ENCODE results near the gene KRTAP10-9.
"Not testable (repeated sequence)": the region's sequence is repeated elsewhere in the genome, so short reads cannot be mapped to it uniquely, and the experiment has no call there.

Gene KRTAP10-9

DNA sequence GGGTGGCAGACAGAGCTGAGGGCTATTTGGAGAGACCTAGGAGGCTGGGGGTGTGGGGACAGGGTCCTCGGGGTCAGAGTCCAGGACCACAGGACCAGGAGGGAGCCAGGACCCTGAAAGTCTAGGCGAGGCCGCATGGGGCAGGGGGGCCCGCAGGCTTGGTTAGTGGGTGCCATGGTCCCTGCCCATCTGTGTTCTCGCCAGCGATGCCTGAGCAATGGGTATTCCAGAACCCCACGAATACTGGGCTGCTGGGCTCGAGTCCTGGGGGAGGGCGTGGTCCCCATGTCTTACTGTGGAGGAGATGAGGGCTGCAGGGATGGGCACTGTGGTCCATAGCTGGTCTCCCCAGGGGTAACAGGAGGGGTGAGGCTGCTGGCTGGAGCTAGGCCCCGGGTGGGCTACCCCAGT lies 36.6 kb upstream of the KRTAP10-9 start:
- no peak overlapping the region for H3K23ac ChIP-seq (ENCODE audit: low read length in 2 of 2)
- H2AFZ ChIP-seq (ENCODE audit: low read depth, low read length): no peak overlapping the region
- no peak overlapping the region for H3K14ac ChIP-seq (ENCODE audit: low read length in 2 of 2)
- H4K91ac ChIP-seq (ENCODE audit: low read length): no peak overlapping the region
- no peak overlapping the region for H2BK15ac ChIP-seq (ENCODE audit: low read depth, poor library complexity, severe bottlenecking)
- H2BK5ac ChIP-seq (ENCODE audit: low read depth, low read length, poor library complexity, severe bottlenecking): no peak overlapping the region
- H3K27ac ChIP-seq (ENCODE audit: low read length, poor library complexity, severe bottlenecking): no peak overlapping the region
- H2BK120ac ChIP-seq (ENCODE audit: low read depth, low read length): no peak overlapping the region
- 84% methylated on average over 8 of the region's 10 CpGs for WGBS
- no peak overlapping the region for H3K4me2 ChIP-seq (ENCODE audit: low read length, poor library complexity, severe bottlenecking)
- H3K79me1 ChIP-seq (replicated peaks; ENCODE audit: low read length, poor library complexity, severe bottlenecking): no peaks in the 10 kb centered on the region
- no peak overlapping the region for H3K4me3 ChIP-seq (ENCODE audit: insufficient read depth in 1 of 2, low read depth in 1 of 2, low read length in 2 of 2)
- H3K18ac ChIP-seq (ENCODE audit: low read depth in 1 of 2, low read length in 2 of 2): no peak overlapping the region
- no peak overlapping the region for H3K4ac ChIP-seq (ENCODE audit: low read depth in 1 of 2, low read length in 2 of 2)
- no peaks in the 10 kb centered on the region for H3K36me3 ChIP-seq (ENCODE audit: control insufficient read depth in 1 of 2, insufficient read depth in 2 of 2, low read depth in 1 of 2, low read length in 2 of 2)
- no peak for DNase-seq
- H2AK5ac ChIP-seq (ENCODE audit: low read length, severe bottlenecking): no peak overlapping the region
- peaks cover 34 to 39% of the 10 kb centered on the region in 2 experiments for H3K27me3 ChIP-seq (ENCODE audit: control insufficient read depth in 1 of 2, insufficient read depth in 1 of 2, low read length in 2 of 2)
- no peaks in the 10 kb centered on the region for H3K4me1 ChIP-seq (ENCODE audit: control insufficient read depth, insufficient read depth, low read depth, low read length)
- no peak overlapping the region for H3K9ac ChIP-seq (ENCODE audit: low read length)
- no peak overlapping the region for H4K8ac ChIP-seq (ENCODE audit: low read length)
- no peak overlapping the region for H2BK12ac ChIP-seq (ENCODE audit: low read length in 2 of 2)
- H3K9me3 ChIP-seq (ENCODE audit: control insufficient read depth, low read length): peaks cover 2% of the 10 kb centered on the region

DNA sequence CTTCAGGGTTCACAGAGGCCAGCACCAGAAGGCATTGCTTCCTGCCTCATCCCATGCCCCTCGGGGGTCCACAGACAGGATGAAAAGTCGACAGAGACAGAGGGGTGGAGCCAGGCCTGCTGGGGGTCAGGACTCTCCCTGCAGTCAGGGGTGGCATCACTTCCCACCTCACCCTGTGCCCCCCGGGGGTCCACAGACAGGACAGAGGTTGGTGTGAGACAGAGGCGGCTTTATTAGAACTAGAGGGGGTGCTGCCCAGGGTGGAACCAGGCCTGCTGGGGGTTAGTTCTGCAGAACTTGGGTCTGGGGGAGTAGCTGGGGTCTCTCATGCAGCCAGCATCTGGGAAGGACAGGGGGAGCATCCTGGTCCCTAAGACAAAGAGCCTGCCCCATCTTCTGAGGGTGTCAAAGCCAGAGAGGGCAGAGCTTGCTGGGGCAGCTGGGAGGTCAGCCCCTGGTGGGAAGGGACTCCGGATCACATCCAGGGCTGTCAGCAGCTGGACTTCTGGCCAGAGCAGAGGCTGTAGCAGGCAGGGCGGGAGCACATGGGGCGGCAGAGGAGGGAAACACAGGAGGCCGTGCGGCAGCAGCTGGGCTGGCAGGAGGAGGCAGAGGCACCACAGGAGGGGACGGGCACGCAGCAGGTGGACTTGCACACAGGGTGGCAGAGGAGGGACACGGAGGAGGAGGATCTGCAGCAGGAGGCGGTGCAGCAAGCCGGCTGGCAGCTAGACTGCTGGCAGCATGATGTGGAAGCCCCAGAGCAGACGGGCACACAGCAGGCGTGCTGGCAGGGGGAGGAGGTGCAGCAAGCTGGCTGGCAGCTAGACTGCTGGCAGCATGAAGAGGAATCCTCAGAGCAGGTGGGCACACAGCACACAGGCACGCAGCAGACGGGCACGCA lies 35.7 kb upstream of the KRTAP10-9 start:
- not testable (repeated sequence) for H3K27ac ChIP-seq (ENCODE audit: low read length, poor library complexity, severe bottlenecking); H3K23ac ChIP-seq (ENCODE audit: low read length in 2 of 2); H3K4me3 ChIP-seq (ENCODE audit: insufficient read depth in 1 of 2, low read depth in 1 of 2, low read length in 2 of 2); H4K8ac ChIP-seq (ENCODE audit: low read length); H3K14ac ChIP-seq (ENCODE audit: low read length in 2 of 2); H2BK12ac ChIP-seq (ENCODE audit: low read length in 2 of 2); H2BK5ac ChIP-seq (ENCODE audit: low read depth, low read length, poor library complexity, severe bottlenecking); H2AK5ac ChIP-seq (ENCODE audit: low read length, severe bottlenecking); H3K79me1 ChIP-seq (replicated peaks; ENCODE audit: low read length, poor library complexity, severe bottlenecking); H3K4ac ChIP-seq (ENCODE audit: low read depth in 1 of 2, low read length in 2 of 2); H3K4me2 ChIP-seq (ENCODE audit: low read length, poor library complexity, severe bottlenecking); H3K9me3 ChIP-seq (ENCODE audit: control insufficient read depth, low read length); H3K18ac ChIP-seq (ENCODE audit: low read depth in 1 of 2, low read length in 2 of 2); H2BK120ac ChIP-seq (ENCODE audit: low read depth, low read length); H3K36me3 ChIP-seq (ENCODE audit: control insufficient read depth in 1 of 2, insufficient read depth in 2 of 2, low read depth in 1 of 2, low read length in 2 of 2); H4K91ac ChIP-seq (ENCODE audit: low read length); H3K4me1 ChIP-seq (ENCODE audit: control insufficient read depth, insufficient read depth, low read depth, low read length); DNase-seq; H3K9ac ChIP-seq (ENCODE audit: low read length); H2AFZ ChIP-seq (ENCODE audit: low read depth, low read length)
- H2BK15ac ChIP-seq (ENCODE audit: low read depth, poor library complexity, severe bottlenecking): peak overlapping the region; percentile 26
- WGBS: 88% methylated on average over 17 of the region's 19 CpGs
- peaks cover 39 to 42% of the 10 kb centered on the region in 2 experiments for H3K27me3 ChIP-seq (ENCODE audit: control insufficient read depth in 1 of 2, insufficient read depth in 1 of 2, low read length in 2 of 2)

DNA sequence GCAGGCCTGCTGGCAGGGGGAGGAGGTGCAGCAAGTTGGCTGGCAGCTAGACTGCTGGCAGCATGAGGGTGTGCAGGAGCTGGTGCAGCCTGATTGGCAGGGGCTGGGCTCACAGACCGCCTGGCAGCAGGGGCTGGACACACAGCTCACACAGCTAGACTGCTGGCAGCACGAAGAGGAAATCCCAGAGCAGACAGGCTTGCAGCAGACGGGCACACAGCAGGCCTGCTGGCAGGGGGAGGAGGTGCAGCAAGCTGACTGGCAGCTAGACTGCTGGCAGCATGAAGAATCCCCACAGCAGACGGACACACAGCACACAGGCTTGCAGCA lies 35.1 kb upstream of the KRTAP10-9 start:
- not testable (repeated sequence) for H3K23ac ChIP-seq (ENCODE audit: low read length in 2 of 2); H3K79me1 ChIP-seq (replicated peaks; ENCODE audit: low read length, poor library complexity, severe bottlenecking); H3K4me2 ChIP-seq (ENCODE audit: low read length, poor library complexity, severe bottlenecking); H2AFZ ChIP-seq (ENCODE audit: low read depth, low read length); H3K4ac ChIP-seq (ENCODE audit: low read depth in 1 of 2, low read length in 2 of 2); H2BK5ac ChIP-seq (ENCODE audit: low read depth, low read length, poor library complexity, severe bottlenecking); H2AK5ac ChIP-seq (ENCODE audit: low read length, severe bottlenecking); H3K14ac ChIP-seq (ENCODE audit: low read length in 2 of 2); H2BK15ac ChIP-seq (ENCODE audit: low read depth, poor library complexity, severe bottlenecking); H3K9ac ChIP-seq (ENCODE audit: low read length); H3K36me3 ChIP-seq (ENCODE audit: control insufficient read depth in 1 of 2, insufficient read depth in 2 of 2, low read depth in 1 of 2, low read length in 2 of 2); H2BK12ac ChIP-seq (ENCODE audit: low read length in 2 of 2); H3K9me3 ChIP-seq (ENCODE audit: control insufficient read depth, low read length); DNase-seq; H3K4me3 ChIP-seq (ENCODE audit: insufficient read depth in 1 of 2, low read depth in 1 of 2, low read length in 2 of 2); H4K8ac ChIP-seq (ENCODE audit: low read length); H2BK120ac ChIP-seq (ENCODE audit: low read depth, low read length); H4K91ac ChIP-seq (ENCODE audit: low read length); H3K18ac ChIP-seq (ENCODE audit: low read depth in 1 of 2, low read length in 2 of 2); H3K27ac ChIP-seq (ENCODE audit: low read length, poor library complexity, severe bottlenecking); H3K4me1 ChIP-seq (ENCODE audit: control insufficient read depth, insufficient read depth, low read depth, low read length)
- WGBS: no CpG with 5 or more reads among the region's 4 CpGs
- H3K27me3 ChIP-seq (ENCODE audit: control insufficient read depth in 1 of 2, insufficient read depth in 1 of 2, low read length in 2 of 2): peaks cover 39 to 42% of the 10 kb centered on the region in 2 experiments

DNA sequence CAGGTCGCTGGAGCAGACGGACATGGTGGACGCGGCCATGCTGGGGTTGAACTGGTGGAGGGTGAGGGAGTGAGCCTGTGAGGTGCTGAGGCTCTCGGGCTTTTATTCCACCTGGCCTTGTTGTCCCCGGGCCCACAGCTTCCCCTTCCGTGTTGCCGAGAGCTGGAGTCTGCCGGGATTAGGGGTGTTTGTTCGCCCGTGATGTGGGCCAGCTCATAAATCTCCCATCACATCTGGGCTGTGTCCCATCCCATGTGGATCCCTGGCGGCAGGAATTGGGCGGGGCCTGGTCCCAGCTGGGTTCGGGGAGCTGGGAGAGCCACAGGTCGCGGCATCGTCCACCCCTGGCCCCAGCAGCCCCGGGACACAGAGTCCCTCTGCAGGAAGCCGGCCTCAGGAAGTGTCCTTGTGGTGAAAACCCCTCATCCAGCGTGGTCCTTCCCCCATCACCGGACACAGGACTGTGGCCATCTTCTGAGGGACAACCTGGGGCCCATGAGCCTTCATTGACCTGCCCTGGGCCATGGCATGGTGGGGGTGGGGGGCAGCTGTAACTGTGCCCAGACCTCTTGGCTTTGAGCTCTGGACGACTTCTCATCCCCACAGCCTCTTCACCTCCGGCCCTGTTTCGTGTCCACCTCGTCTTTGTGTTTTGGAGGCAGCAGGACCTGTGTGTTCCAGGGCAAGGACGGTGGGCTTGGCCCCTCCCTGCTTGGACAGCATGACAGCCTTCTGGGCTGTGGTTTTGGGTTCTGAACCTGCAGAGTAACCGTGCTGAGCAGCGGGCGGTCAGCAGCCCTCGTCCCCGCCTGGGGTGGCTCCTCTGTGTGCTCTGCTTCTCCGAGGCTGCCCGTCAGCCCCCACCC lies 34.2 kb upstream of the KRTAP10-9 start, which contains the start of gene KRTAP10-6:
Gene KRTAP10-6, minus strand, starts transcription at position 60 of the 866 bp plus-strand sequence. Its CDS starts 21 bp downstream, at position 39.
- Histone ChIP-seq H3K4ac (ENCODE audit: low read depth in 1 of 2, low read length in 2 of 2) (no peak within 1 kb of the TSS), H2AK5ac (ENCODE audit: low read length, severe bottlenecking) (no peak within 1 kb of the TSS), H3K4me1 (ENCODE audit: control insufficient read depth, insufficient read depth, low read depth, low read length) (no peaks in the 10 kb centered on the region), H3K9me3 (ENCODE audit: control insufficient read depth, low read length) (peaks cover 3% of the 10 kb centered on the region), H3K79me1 (replicated peaks; ENCODE audit: low read length, poor library complexity, severe bottlenecking) (no peaks in the 10 kb centered on the region), H2BK12ac (ENCODE audit: low read length in 2 of 2) (no peak within 1 kb of the TSS), H3K4me2 (ENCODE audit: low read length, poor library complexity, severe bottlenecking) (no peak within 1 kb of the TSS), H4K8ac (ENCODE audit: low read length) (no peak within 1 kb of the TSS), H2BK15ac (ENCODE audit: low read depth, poor library complexity, severe bottlenecking) (peak within 1 kb of the TSS; percentile 26), H3K14ac (ENCODE audit: low read length in 2 of 2) (no peak within 1 kb of the TSS), H3K27me3 (ENCODE audit: control insufficient read depth in 1 of 2, insufficient read depth in 1 of 2, low read length in 2 of 2) (peaks cover 39 to 42% of the 10 kb centered on the region in 2 experiments), H3K9ac (ENCODE audit: low read length) (no peak within 1 kb of the TSS), H3K4me3 (ENCODE audit: insufficient read depth in 1 of 2, low read depth in 1 of 2, low read length in 2 of 2) (no peak within 1 kb of the TSS), H2AFZ (ENCODE audit: low read depth, low read length) (no peak within 1 kb of the TSS), H3K18ac (ENCODE audit: low read depth in 1 of 2, low read length in 2 of 2) (no peak within 1 kb of the TSS), H2BK5ac (ENCODE audit: low read depth, low read length, poor library complexity, severe bottlenecking) (no peak within 1 kb of the TSS), H2BK120ac (ENCODE audit: low read depth, low read length) (no peak within 1 kb of the TSS), H3K36me3 (ENCODE audit: control insufficient read depth in 1 of 2, insufficient read depth in 2 of 2, low read depth in 1 of 2, low read length in 2 of 2) (no peaks in the 10 kb centered on the region), H4K91ac (ENCODE audit: low read length) (no peak within 1 kb of the TSS), H3K23ac (ENCODE audit: low read length in 2 of 2) (no peak within 1 kb of the TSS), H3K27ac (ENCODE audit: low read length, poor library complexity, severe bottlenecking) (no peak within 1 kb of the TSS)
- DNase-seq: no peak
- WGBS: 82% methylated on average over 33 of the region's 33 CpGs

Measured in mesenchymal stem cell (in vitro differentiated cells and primary cell).